B cell (primary cell): ENCODE results near the gene BET1. TPM values are rescaled to one million over a fixed set of nuclear protein-coding genes. Genes with fewer than 3 reads are reported as not detected.

Experiments
- ATAC-seq: fragments of 200-7000 bp; cut with Tn5 transposase; one replicate; pipeline ENCODE4 v1.10.0; 2021; ENCODE audit warnings: low read depth, mild to moderate bottlenecking, moderate number of reproducible peaks, moderate library complexity
- CTCF ChIA-PET: fragments of 350-600 bp; sonication (Branson Sonifier 250); formaldehyde crosslinking; loops from one replicate; lab custom pipeline; 2021; ENCODE audit warnings: antibody characterized with exemption, inconsistent platforms; lab: Charles Lee
- POLR2A ChIA-PET: fragments of 350-600 bp; sonication (Branson Sonifier 250); formaldehyde crosslinking; loops from one replicate; lab custom pipeline; 2021; ENCODE audit warnings: antibody characterized with exemption; lab: Charles Lee
- DNase-seq: peaks from one replicate; pipeline ENCODE4 v3.0.0; 2013
- H2AFZ ChIP-seq: 2 replicates; pipeline ENCODE4 v1.6.1; 2012; ENCODE audit warnings: mild to moderate bottlenecking, low read depth, low read length; ENCODE audit not compliant: insufficient read depth, poor library complexity, severe bottlenecking
- H3K27ac ChIP-seq, 2 donors: 1 replicate in 1 of 2; 2 replicates in 1 of 2; pipeline ENCODE4 v1.5.1; 2012 to 2013; ENCODE audit warnings: low read length in 2 of 2, mild to moderate bottlenecking in 2 of 2, moderate library complexity in 1 of 2
- H3K27me3 ChIP-seq, 4 experiments: fragments of 200-600 bp in 1 of 4; sonication (generic) in 1 of 4; replicated peaks in 1 of 4; 1 replicate in 2 of 4; 2 replicates in 2 of 4; pipeline versions ENCODE4 v1.6.1 to v1.7.0; 2013 to 2016; ENCODE audit warnings: low read length in 3 of 4, mild to moderate bottlenecking in 2 of 4, mixed read lengths in 1 of 4, moderate library complexity in 1 of 4; ENCODE audit not compliant: insufficient read depth in 4 of 4, control insufficient read depth in 3 of 4; ENCODE audit errors: control extremely low read depth in 1 of 4
- H3K36me3 ChIP-seq, 2 experiments: replicated peaks in 1 of 2; 1 replicate in 1 of 2; 2 replicates in 1 of 2; pipeline versions ENCODE4 v1.6.1 to v1.7.1; 2013; ENCODE audit warnings: low read length in 1 of 2; ENCODE audit not compliant: insufficient read depth in 2 of 2, control insufficient read depth in 1 of 2; ENCODE audit errors: control extremely low read depth in 1 of 2, extremely low read depth in 1 of 2
- H3K4me1 ChIP-seq, 2 donors: fragments of 200-600 bp in 1 of 2; sonication (generic) in 1 of 2; 1 replicate in 1 of 2; 2 replicates in 1 of 2; pipeline versions ENCODE4 v1.5.1 to v1.6.1; 2013 to 2017; ENCODE audit warnings: low read length in 2 of 2; ENCODE audit not compliant: control insufficient read depth in 2 of 2, insufficient read depth in 2 of 2
- H3K4me2 ChIP-seq: replicated peaks from 2 replicates; pipeline ENCODE3; 2012; ENCODE audit warnings: mild to moderate bottlenecking, low read depth, low read length; ENCODE audit not compliant: poor library complexity, severe bottlenecking
- H3K4me3 ChIP-seq, 5 experiments: fragments of 200-600 bp in 1 of 5; sonication (generic) in 1 of 5; 1 replicate in 3 of 5; 2 replicates in 2 of 5; pipeline versions ENCODE4 v1.5.1 to v1.7.0; 2011 to 2016; ENCODE audit warnings: low read length in 4 of 5, mild to moderate bottlenecking in 4 of 5, low read depth in 2 of 5, control low read depth in 1 of 5, moderate library complexity in 1 of 5; ENCODE audit not compliant: insufficient read depth in 1 of 5; ENCODE audit errors: control extremely low read depth in 1 of 5, extremely low read depth in 1 of 5
- H3K79me2 ChIP-seq: fragments of 200-600 bp; sonication (generic); one replicate; pipeline ENCODE4 v1.6.0; 2016; ENCODE audit warnings: low read length; ENCODE audit not compliant: control insufficient read depth, insufficient read depth
- H3K9ac ChIP-seq: fragments of 200-600 bp; sonication (generic); 2 replicates; pipeline ENCODE4 v1.6.1; 2017; ENCODE audit warnings: mild to moderate bottlenecking, low read length, moderate library complexity
- H3K9me3 ChIP-seq, 3 donors: one replicate each; pipeline versions ENCODE4 v1.6.1 to v1.7.1; 2013; ENCODE audit warnings: low read length in 2 of 3; ENCODE audit not compliant: control insufficient read depth in 2 of 3, insufficient read depth in 1 of 3; ENCODE audit errors: control extremely low read depth in 1 of 3
- H4K20me1 ChIP-seq: 2 replicates; pipeline ENCODE4 v1.6.0; 2012; ENCODE audit warnings: mild to moderate bottlenecking, low read length; ENCODE audit not compliant: insufficient read depth, control insufficient read depth, poor library complexity, severe bottlenecking
- H3K27ac Mint-ChIP-seq: one replicate; pipeline ENCODE4 v1.8.0; 2021; ENCODE audit warnings: mixed read lengths
- H3K27me3 Mint-ChIP-seq: one replicate; pipeline ENCODE4 v1.8.0; 2021; ENCODE audit warnings: mixed read lengths
- H3K4me1 Mint-ChIP-seq: one replicate; pipeline ENCODE4 v1.8.0; 2021; ENCODE audit warnings: mixed read lengths
- H3K4me3 Mint-ChIP-seq: one replicate; pipeline ENCODE4 v1.8.0; 2021; ENCODE audit warnings: mixed read lengths
- H3K9me3 Mint-ChIP-seq: one replicate; pipeline ENCODE4 v1.8.0; 2022; ENCODE audit warnings: mixed read lengths; ENCODE audit not compliant: insufficient read depth
- CTCF ChIP-seq: fragments of 200-600 bp; IDR thresholded peaks from one replicate; pipeline ENCODE4 v1.8.0; 2022; ENCODE audit warnings: antibody characterized with exemption, mild to moderate bottlenecking
- EZH2 ChIP-seq: IDR thresholded peaks from 2 replicates; pipeline ENCODE4 v1.6.1; 2012; ENCODE audit warnings: borderline replicate concordance, low read depth, mild to moderate bottlenecking, moderate library complexity, low read length; ENCODE audit not compliant: insufficient read depth, poor library complexity, severe bottlenecking
- WGBS: methylation state at CpG from one replicate; pipeline ENCODE4 v1.1.5; 2013; ENCODE audit warnings: missing lambda C conversion rate; ENCODE audit not compliant: insufficient coverage; 5-methylcytosine and 5-hydroxymethylcytosine counted together
- intact Hi-C: fragments of 100-400 bp; cut with micrococcal nuclease; formaldehyde crosslinking; loops from one replicate; pipeline ENCODE4 v1.10.0; 2022
- polyA plus RNA-seq: library from polyadenylated mRNA; depleted of rRNA; stranded (reverse); fragments of >200 nt; gene quantifications from 2 replicates; pipeline ENCODE4 v1.2.3, GENCODE V29; 2012
- total RNA-seq, 2 donors: library from RNA; stranded (reverse); fragments of 120-200 nt in 1 of 2; gene quantifications; 1 replicate in 1 of 2; 2 replicates in 1 of 2; pipeline versions ENCODE4 v1.2.3 to v1.2.4, GENCODE V29; 2013 to 2022

The BET1 gene
- total and polyA plus RNA-seq, 2 donors (not counting 1 experiment from before 2014, with no cell fraction given): 16.0 to 36.1 TPM

- POLR2A ChIA-PET: no interaction called here
- Histone ChIP-seq H3K4me2 (no peak overlapping the region), H3K27me3 (no peaks in the 10 kb centered on the region), H3K4me1 (no peaks in the 10 kb centered on the region), H3K79me2 (no peaks in the 10 kb centered on the region), H3K9me3 (no peaks in the 10 kb centered on the region), H3K9ac (no peak overlapping the region), H3K36me3 (no peaks in the 10 kb centered on the region), H3K27ac (no peak overlapping the region), H4K20me1 (no peaks in the 10 kb centered on the region), H2AFZ (no peak overlapping the region), H3K4me3 (no peak overlapping the region)
- peaks cover 2% of the 10 kb centered on the region for H3K4me1 Mint-ChIP-seq
- DNase-seq: no peak
- no peaks in the 10 kb centered on the region for H3K9me3 Mint-ChIP-seq
- ATAC-seq: no peak
- H3K27me3 Mint-ChIP-seq: peaks cover 2% of the 10 kb centered on the region
- no peak overlapping the region for H3K4me3 Mint-ChIP-seq
- CTCF ChIA-PET: interaction anchor here (0.7 kb wide), 1 partner anchor 37 kb away, joined by 3 read pairs; no protein-coding TSS in a partner anchor
- 44% methylated on average over 5 of the region's 5 CpGs for WGBS
- H3K27ac Mint-ChIP-seq: no peak overlapping the region
- intact Hi-C loops: no loop called here
- TF ChIP-seq CTCF: no peak
- TF ChIP-seq EZH2: no peak
Observed at GRCh38 chr7:93945756-93946535, 58.2 kb downstream of the BET1 start.

GRCh38 chr7:93945083-93945482 is 59.1 kb downstream of the BET1 start:
- no peaks in the 10 kb centered on the region for H4K20me1 ChIP-seq
- H3K79me2 ChIP-seq: no peaks in the 10 kb centered on the region
- POLR2A ChIA-PET: no interaction called here
- no peak overlapping the region for H3K4me2 ChIP-seq
- CTCF ChIA-PET: no interaction called here
- H3K4me3 Mint-ChIP-seq: no peak overlapping the region
- no peak overlapping the region for H3K27ac ChIP-seq
- intact Hi-C loops: no loop called here
- no peak for DNase-seq
- H3K36me3 ChIP-seq: no peaks in the 10 kb centered on the region
- H3K4me1 Mint-ChIP-seq: peaks cover 2% of the 10 kb centered on the region
- H3K27me3 ChIP-seq: no peaks in the 10 kb centered on the region
- H3K4me1 ChIP-seq: no peaks in the 10 kb centered on the region
- no CpG with 5 or more reads among the region's 3 CpGs for WGBS
- H3K27ac Mint-ChIP-seq: no peak overlapping the region
- no peak overlapping the region for H3K4me3 ChIP-seq
- no peak for TF ChIP-seq EZH2
- TF ChIP-seq CTCF: no peak
- H3K9me3 ChIP-seq: no peaks in the 10 kb centered on the region
- no peaks in the 10 kb centered on the region for H3K9me3 Mint-ChIP-seq
- no peak overlapping the region for H3K9ac ChIP-seq
- no peak overlapping the region for H2AFZ ChIP-seq
- peaks cover 2% of the 10 kb centered on the region for H3K27me3 Mint-ChIP-seq
- ATAC-seq: no peak
